DND-41 (cell line): ENCODE results near the gene PPFIA1.

Source experiments
- EZH2 ChIP-seq: IDR thresholded peaks from 3 replicates; pipeline ENCODE4 v1.6.1; 2012; ENCODE audit warnings: borderline replicate concordance, low read depth, mild to moderate bottlenecking, moderate library complexity, low read length, inconsistent platforms; ENCODE audit not compliant: severe bottlenecking
- TF ChIP-seq, protein P1 (sequence below): IDR thresholded peaks from 2 replicates; pipeline ENCODE4 v1.5.1; 2012; ENCODE audit warnings: borderline replicate concordance, low read length, moderate library complexity, mild to moderate bottlenecking; ENCODE audit not compliant: poor library complexity, severe bottlenecking; ENCODE audit errors: extremely low read depth

DNA sequence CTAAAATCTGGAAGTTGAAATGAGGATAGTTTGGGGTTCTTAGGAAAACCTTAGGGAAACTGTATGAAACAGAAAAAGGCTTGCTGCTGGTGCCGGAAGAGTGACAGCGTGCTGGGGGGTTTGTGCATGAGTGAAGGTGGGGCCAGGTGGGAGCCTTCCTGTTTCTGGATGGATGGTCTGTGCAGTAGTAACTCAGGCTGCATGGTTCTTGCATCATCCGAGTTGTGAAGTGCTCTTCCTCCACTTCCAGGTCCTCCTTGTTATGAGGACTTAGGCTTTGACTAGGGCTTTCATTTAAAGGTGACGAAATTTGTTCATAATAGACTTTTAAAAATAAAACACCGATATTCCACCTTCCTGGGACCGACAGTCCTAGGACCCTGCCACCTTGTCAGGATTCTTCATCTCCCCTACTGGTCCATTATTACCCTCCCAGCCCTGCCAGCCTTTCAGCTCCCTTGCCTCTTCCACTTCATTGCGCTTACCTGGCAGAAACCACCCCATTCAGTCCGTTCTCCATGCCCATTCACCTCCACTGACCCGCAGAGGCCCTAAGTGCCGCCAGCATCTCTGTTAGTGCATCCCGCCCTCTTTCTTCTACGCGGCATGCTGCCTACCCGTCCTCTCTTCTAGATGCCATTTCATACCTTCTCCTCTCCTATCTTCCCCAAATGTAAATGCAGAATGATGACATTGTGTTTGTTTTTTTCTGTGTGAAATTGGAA, 47.3 kb downstream of the PPFIA1 start:
- TF ChIP-seq, protein P1, sequence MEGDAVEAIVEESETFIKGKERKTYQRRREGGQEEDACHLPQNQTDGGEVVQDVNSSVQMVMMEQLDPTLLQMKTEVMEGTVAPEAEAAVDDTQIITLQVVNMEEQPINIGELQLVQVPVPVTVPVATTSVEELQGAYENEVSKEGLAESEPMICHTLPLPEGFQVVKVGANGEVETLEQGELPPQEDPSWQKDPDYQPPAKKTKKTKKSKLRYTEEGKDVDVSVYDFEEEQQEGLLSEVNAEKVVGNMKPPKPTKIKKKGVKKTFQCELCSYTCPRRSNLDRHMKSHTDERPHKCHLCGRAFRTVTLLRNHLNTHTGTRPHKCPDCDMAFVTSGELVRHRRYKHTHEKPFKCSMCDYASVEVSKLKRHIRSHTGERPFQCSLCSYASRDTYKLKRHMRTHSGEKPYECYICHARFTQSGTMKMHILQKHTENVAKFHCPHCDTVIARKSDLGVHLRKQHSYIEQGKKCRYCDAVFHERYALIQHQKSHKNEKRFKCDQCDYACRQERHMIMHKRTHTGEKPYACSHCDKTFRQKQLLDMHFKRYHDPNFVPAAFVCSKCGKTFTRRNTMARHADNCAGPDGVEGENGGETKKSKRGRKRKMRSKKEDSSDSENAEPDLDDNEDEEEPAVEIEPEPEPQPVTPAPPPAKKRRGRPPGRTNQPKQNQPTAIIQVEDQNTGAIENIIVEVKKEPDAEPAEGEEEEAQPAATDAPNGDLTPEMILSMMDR = no peak
- TF ChIP-seq EZH2 = no peak
